Muscle layer of duodenum (tissue), 2 donors: ENCODE results near the gene SIGLEC7.
"Not testable (repeated sequence)": the region's sequence is repeated elsewhere in the genome, so short reads cannot be mapped to it uniquely, and the experiment has no call there.

Experiments
- H3K27ac ChIP-seq: one replicate; pipeline ENCODE4 v1.7.0; 2013; ENCODE audit warnings: mild to moderate bottlenecking, low read length
- H3K27me3 ChIP-seq: one replicate; pipeline ENCODE4 v1.7.0; 2013; ENCODE audit warnings: low read depth, mild to moderate bottlenecking, control low read depth, low read length
- H3K36me3 ChIP-seq, 2 donors: one replicate each; pipeline ENCODE4 v1.7.0; 2013; ENCODE audit warnings: low read length in 2 of 2, control low read depth in 1 of 2, mild to moderate bottlenecking in 1 of 2; ENCODE audit not compliant: insufficient read depth in 2 of 2, control insufficient read depth in 1 of 2
- H3K4me1 ChIP-seq, 2 donors: one replicate each; pipeline ENCODE4 v1.7.0; 2013; ENCODE audit warnings: low read length in 2 of 2, mild to moderate bottlenecking in 2 of 2, control low read depth in 1 of 2, moderate library complexity in 1 of 2; ENCODE audit not compliant: insufficient read depth in 2 of 2, control insufficient read depth in 1 of 2
- H3K4me3 ChIP-seq, 2 donors: one replicate each; pipeline ENCODE4 v1.7.0; 2013; ENCODE audit warnings: low read length in 2 of 2, low read depth in 1 of 2, mild to moderate bottlenecking in 1 of 2
- H3K9me3 ChIP-seq, 2 donors: one replicate each; pipeline ENCODE4 v1.7.0; 2013; ENCODE audit warnings: low read length in 2 of 2, control low read depth in 1 of 2, mild to moderate bottlenecking in 1 of 2; ENCODE audit not compliant: control insufficient read depth in 1 of 2
- donor health status: healthy.

SIGLEC7 gene

GRCh38 chr19:51141181-51141580 lies 920 bp upstream of the SIGLEC7 start:
- Histone ChIP-seq H3K27ac (no peak overlapping the region), H3K27me3 (no peaks in the 10 kb centered on the region), H3K9me3 (no peaks in the 10 kb centered on the region), H3K4me3 (no peak overlapping the region), H3K4me1 (no peaks in the 10 kb centered on the region), H3K36me3 (no peaks in the 10 kb centered on the region)

GRCh38 chr19:51142809-51143475 lies 841 bp downstream of the SIGLEC7 start:
- H3K27me3 ChIP-seq, H3K27ac ChIP-seq, H3K4me3 ChIP-seq, H3K9me3 ChIP-seq, H3K36me3 ChIP-seq, H3K4me1 ChIP-seq: not testable (repeated sequence)

DNA sequence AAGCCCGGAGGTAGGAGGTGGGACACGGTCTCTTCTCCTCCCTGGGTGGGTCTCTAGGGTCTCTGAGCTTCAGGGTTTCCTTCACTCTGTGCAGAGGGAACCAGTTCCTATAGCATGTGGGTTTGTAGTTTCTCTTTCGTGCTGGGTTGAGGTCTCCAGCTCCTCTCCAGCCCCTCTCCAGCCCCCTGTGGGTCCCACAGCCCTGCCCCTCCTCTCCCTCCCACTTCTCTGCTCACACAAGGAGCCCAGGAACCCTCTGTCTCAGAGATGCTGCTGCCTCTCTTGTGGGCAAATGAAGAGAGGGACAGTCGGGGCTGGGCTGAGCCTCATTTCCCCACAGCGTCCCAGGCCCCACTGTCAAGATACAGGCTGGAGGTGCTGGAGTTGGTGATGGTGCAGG lies 1.4 kb downstream of the SIGLEC7 start:
- no peak overlapping the region for H3K27ac ChIP-seq
- no peak overlapping the region for H3K4me3 ChIP-seq
- H3K36me3 ChIP-seq = no peaks in the 10 kb centered on the region
- no peaks in the 10 kb centered on the region for H3K27me3 ChIP-seq
- no peaks in the 10 kb centered on the region for H3K9me3 ChIP-seq
- peaks cover 0 to 4% of the 10 kb centered on the region in 2 donors for H3K4me1 ChIP-seq

GRCh38 chr19:51144482-51145045 lies 2.5 kb downstream of the SIGLEC7 start:
- Histone ChIP-seq H3K36me3 (no peaks in the 10 kb centered on the region), H3K4me1 (peaks cover 0 to 4% of the 10 kb centered on the region in 2 donors), H3K9me3 (no peaks in the 10 kb centered on the region), H3K27me3 (no peaks in the 10 kb centered on the region), H3K4me3 (no peak overlapping the region), H3K27ac (no peak overlapping the region)

DNA sequence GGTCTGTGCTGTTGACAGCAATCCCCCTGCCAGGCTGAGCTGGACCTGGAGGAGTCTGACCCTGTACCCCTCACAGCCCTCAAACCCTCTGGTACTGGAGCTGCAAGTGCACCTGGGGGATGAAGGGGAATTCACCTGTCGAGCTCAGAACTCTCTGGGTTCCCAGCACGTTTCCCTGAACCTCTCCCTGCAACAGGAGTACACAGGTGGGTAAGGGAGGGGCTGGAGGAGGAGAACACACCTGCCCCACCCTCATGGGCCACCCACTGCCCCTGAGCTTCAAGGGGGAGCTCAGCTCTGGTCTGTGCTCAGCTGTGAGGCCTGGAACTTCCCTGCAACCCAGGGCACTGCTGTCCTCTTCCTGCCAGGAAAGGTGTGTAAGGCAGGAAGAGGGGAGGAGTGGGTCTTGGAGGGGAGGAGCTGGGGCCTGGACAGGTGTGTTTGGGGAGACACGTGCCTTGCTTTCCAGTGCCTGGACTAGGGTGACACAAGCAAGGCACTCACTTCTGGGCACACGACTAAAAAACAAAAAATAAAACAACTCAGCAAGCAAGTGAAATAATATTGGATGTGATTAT lies 3.9 kb downstream of the SIGLEC7 start:
- Histone ChIP-seq H3K4me1 (peaks cover 0 to 4% of the 10 kb centered on the region in 2 donors), H3K36me3 (no peaks in the 10 kb centered on the region)

DNA sequence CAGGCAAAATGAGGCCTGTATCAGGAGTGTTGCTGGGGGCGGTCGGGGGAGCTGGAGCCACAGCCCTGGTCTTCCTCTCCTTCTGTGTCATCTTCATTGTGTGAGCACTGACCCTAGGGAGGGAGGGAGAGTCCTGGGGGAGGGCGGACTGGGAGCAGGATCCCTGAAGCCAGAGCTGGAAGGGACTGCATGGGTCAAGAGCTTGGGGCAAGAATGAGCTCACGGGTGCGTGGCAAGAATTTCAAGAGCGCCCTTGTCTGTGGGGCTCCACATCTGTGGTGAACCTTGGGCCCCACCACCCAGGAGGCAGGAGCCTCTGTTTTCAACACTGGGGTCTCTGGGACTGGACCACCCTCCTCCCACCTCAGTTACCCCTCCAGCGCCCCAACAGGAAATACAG lies 4.7 kb downstream of the SIGLEC7 start:
- Histone ChIP-seq H3K9me3 (peaks cover 0 to 3% of the 10 kb centered on the region in 2 donors), H3K4me3 (no peak overlapping the region), H3K27ac (no peak overlapping the region), H3K27me3 (no peaks in the 10 kb centered on the region), H3K4me1 (peaks cover 0 to 4% of the 10 kb centered on the region in 2 donors), H3K36me3 (no peaks in the 10 kb centered on the region)

More for the DNA sequence above, 3.9 kb downstream of the SIGLEC7 start:
- Histone ChIP-seq H3K4me3 (no peak overlapping the region), H3K9me3 (peaks cover 0 to 3% of the 10 kb centered on the region in 2 donors), H3K27ac (no peak overlapping the region), H3K27me3 (no peaks in the 10 kb centered on the region)

- Histone ChIP-seq H3K27me3 (no peaks in the 10 kb centered on the region), H3K9me3 (peaks cover 0 to 3% of the 10 kb centered on the region in 2 donors), H3K27ac (no peak overlapping the region), H3K36me3 (no peaks in the 10 kb centered on the region), H3K4me1 (peaks cover 0 to 4% of the 10 kb centered on the region in 2 donors), H3K4me3 (no peak overlapping the region)
Observed at GRCh38 chr19:51147663-51148062, 5.6 kb downstream of the SIGLEC7 start.

DNA sequence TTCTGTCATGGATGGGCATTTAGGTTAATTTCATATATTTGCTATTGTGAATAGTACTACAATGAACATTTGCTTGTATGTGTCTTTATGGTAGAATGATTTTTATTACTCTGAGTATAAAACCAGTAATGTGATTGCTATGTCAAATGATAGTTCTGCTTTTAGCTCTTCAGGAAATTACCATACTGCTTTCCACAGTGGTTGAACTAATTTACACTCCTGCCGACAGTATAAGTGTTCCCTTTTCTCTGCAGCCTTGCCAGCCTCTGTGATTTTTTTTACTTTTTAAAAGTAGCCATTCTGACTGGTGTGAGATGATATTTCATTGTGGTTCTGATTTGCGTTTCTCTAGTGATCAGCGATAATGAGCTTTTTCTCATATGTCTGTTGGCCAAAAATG lies 6.5 kb downstream of the SIGLEC7 start:
- peaks cover 0 to 4% of the 10 kb centered on the region in 2 donors for H3K4me1 ChIP-seq
- H3K27me3 ChIP-seq = no peaks in the 10 kb centered on the region
- H3K4me3 ChIP-seq = no peak overlapping the region
- H3K9me3 ChIP-seq = peaks cover 0 to 3% of the 10 kb centered on the region in 2 donors
- H3K36me3 ChIP-seq = no peaks in the 10 kb centered on the region
- H3K27ac ChIP-seq = no peak overlapping the region

- H3K4me3 ChIP-seq = no peak overlapping the region
- H3K27ac ChIP-seq = no peak overlapping the region
- no peaks in the 10 kb centered on the region for H3K36me3 ChIP-seq
- no peaks in the 10 kb centered on the region for H3K27me3 ChIP-seq
- H3K9me3 ChIP-seq = peaks cover 0 to 3% of the 10 kb centered on the region in 2 donors
- peaks cover 0 to 4% of the 10 kb centered on the region in 2 donors for H3K4me1 ChIP-seq
Observed at GRCh38 chr19:51150627-51151026, 8.5 kb downstream of the SIGLEC7 start.

DNA sequence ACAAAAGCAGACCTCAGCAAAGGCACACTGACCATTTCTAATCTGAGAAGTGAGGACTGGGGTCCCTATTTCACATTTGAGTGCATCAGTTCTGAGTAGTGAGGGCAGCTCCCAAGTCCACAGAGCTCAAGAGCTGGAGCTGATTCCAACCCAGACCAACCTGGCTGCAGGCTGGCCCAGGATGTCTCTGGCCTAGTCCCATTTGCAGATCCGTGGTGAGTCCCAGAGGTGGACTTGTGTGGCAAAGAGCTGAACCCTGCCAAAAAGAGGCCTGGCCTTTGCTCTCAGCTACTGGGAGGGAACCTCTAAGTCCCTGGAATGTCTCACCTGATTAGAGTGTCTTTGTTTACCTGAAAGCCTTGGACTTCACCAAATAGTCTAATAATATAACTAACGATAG lies 14.6 kb downstream of the SIGLEC7 start:
- Histone ChIP-seq H3K27ac (no peak overlapping the region), H3K4me3 (no peak overlapping the region), H3K36me3 (no peaks in the 10 kb centered on the region), H3K9me3 (no peaks in the 10 kb centered on the region), H3K27me3 (no peaks in the 10 kb centered on the region), H3K4me1 (no peaks in the 10 kb centered on the region)

GRCh38 chr19:51157265-51157664 lies 15.2 kb downstream of the SIGLEC7 start:
- Histone ChIP-seq H3K4me1 (no peaks in the 10 kb centered on the region), H3K27ac (no peak overlapping the region), H3K36me3 (no peaks in the 10 kb centered on the region), H3K27me3 (no peaks in the 10 kb centered on the region), H3K4me3 (no peak overlapping the region), H3K9me3 (no peaks in the 10 kb centered on the region)
